Measurements from ENCODE around the gene DDX24. TPM values are rescaled to one million over a fixed set of nuclear protein-coding genes. Genes with fewer than 3 reads are reported as not detected.
"Not testable (repeated sequence)": the region's sequence is repeated elsewhere in the genome, so short reads cannot be mapped to it uniquely, and the experiment has no call there.

DDX24 gene
- total RNA-seq, 1 experiment from 2014 or later = 203 TPM

DNA sequence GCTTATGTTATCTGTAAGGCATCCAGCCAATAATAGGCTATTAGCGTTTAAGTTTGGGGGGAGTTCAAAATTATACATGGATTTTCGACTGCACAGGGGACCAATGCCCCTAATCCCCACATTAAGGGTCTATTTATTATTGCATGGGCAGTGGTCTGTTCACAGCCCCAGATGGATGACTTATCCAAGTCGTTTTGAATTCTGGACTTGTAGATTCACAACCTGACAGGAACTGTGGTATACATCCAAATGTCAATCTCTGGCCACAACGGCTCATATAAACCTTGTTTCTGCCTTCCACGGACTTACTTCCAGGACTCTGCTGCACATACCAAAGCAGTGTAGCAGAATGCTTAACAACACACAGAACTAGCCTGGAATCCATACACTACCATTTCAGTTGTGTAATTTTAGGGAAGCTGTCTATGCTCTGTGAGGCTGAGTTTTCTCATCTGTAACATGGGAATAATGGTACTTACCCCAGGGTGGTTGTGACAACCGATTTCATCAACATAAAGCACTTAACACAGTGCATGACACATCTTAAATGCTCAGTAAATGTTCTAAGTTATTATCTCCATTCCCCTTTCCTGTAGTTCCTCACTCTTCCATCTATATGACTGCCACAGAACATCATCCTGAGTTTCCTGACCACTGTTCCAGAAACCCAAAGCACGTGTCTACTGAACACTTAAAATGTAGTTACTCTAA is 3.7 kb downstream of the DDX24 start:
- CTCF ChIA-PET = no interaction called here
- DNase-seq (ENCODE audit: low spot score) = no peak
- TF ChIP-seq EZH2 (IDR thresholded peaks at IDR 0.05; ENCODE audit: borderline replicate concordance, low read depth, low read length, poor library complexity, severe bottlenecking) = no peak
- TF ChIP-seq, protein P1, sequence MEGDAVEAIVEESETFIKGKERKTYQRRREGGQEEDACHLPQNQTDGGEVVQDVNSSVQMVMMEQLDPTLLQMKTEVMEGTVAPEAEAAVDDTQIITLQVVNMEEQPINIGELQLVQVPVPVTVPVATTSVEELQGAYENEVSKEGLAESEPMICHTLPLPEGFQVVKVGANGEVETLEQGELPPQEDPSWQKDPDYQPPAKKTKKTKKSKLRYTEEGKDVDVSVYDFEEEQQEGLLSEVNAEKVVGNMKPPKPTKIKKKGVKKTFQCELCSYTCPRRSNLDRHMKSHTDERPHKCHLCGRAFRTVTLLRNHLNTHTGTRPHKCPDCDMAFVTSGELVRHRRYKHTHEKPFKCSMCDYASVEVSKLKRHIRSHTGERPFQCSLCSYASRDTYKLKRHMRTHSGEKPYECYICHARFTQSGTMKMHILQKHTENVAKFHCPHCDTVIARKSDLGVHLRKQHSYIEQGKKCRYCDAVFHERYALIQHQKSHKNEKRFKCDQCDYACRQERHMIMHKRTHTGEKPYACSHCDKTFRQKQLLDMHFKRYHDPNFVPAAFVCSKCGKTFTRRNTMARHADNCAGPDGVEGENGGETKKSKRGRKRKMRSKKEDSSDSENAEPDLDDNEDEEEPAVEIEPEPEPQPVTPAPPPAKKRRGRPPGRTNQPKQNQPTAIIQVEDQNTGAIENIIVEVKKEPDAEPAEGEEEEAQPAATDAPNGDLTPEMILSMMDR (conservative IDR thresholded peaks at IDR 0.05; ENCODE audit: low read depth, low read length) = no peak

DNA sequence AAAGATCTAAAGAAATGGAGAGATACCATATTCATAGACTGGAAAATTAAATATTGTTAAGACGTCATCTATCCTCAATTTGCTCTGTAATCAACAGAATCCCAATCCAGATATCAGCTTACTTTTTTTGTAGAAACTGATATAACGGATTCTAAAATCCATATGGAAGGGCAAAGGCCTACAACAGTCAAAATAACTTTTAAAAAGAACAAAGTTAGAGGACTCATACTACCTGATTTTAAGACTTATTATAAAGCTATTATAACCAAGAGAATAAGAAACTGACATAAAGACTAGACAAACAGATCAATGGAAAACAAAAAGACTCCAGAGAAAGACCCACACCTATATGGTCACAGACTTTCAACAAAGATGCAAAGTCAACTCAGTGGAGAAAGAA is 6.0 kb downstream of the DDX24 start:
- peaks cover 5% of the 10 kb centered on the region for H3K4me1 ChIP-seq (ENCODE audit: insufficient read depth, low read length, poor library complexity, severe bottlenecking)
- peaks cover 22% of the 10 kb centered on the region for H3K9me3 ChIP-seq (ENCODE audit: low read depth, low read length, poor library complexity, severe bottlenecking)
- POLR2A ChIA-PET (ENCODE audit: low non-redundant PET) = no interaction called here
- BruUV-seq (replicated peaks) = no TSS peak
- DNase-seq (ENCODE audit: low spot score) = no peak
- intact Hi-C loops (cut with micrococcal nuclease; ENCODE audit: unreplicated experiment) = no loop called here
- CTCF ChIA-PET = no interaction called here
- H3K27me3 ChIP-seq (replicated peaks; ENCODE audit: insufficient read depth, low read depth, low read length, poor library complexity) = no peaks in the 10 kb centered on the region
- no peak overlapping the region for H3K4me3 ChIP-seq (ENCODE audit: low read depth, low read length, poor library complexity, severe bottlenecking)
- TF ChIP-seq, protein P1 (conservative IDR thresholded peaks at IDR 0.05; ENCODE audit: low read depth, low read length) = no peak
- TF ChIP-seq EZH2 (IDR thresholded peaks at IDR 0.05; ENCODE audit: borderline replicate concordance, low read depth, low read length, poor library complexity, severe bottlenecking) = no peak
- H3K36me3 ChIP-seq (ENCODE audit: insufficient read depth, low read length, poor library complexity, severe bottlenecking) = peaks cover 38% of the 10 kb centered on the region
- no peak overlapping the region for H3K27ac ChIP-seq (ENCODE audit: low read depth, low read length, poor library complexity, severe bottlenecking)

More for the DNA sequence above, 3.7 kb downstream of the DDX24 start:
- intact Hi-C loops (cut with micrococcal nuclease; ENCODE audit: unreplicated experiment) = no loop called here
- H3K4me1 ChIP-seq (ENCODE audit: insufficient read depth, low read length, poor library complexity, severe bottlenecking) = peaks cover 12% of the 10 kb centered on the region
- H3K27me3 ChIP-seq (replicated peaks; ENCODE audit: insufficient read depth, low read depth, low read length, poor library complexity) = no peaks in the 10 kb centered on the region
- no peak overlapping the region for H3K27ac ChIP-seq (ENCODE audit: low read depth, low read length, poor library complexity, severe bottlenecking)
- POLR2A ChIA-PET (ENCODE audit: low non-redundant PET) = no interaction called here
- BruUV-seq (replicated peaks) = no TSS peak
- peaks cover 38% of the 10 kb centered on the region for H3K36me3 ChIP-seq (ENCODE audit: insufficient read depth, low read length, poor library complexity, severe bottlenecking)
- H3K9me3 ChIP-seq (ENCODE audit: low read depth, low read length, poor library complexity, severe bottlenecking) = peaks cover 22% of the 10 kb centered on the region
- no peak overlapping the region for H3K4me3 ChIP-seq (ENCODE audit: low read depth, low read length, poor library complexity, severe bottlenecking)

DNA sequence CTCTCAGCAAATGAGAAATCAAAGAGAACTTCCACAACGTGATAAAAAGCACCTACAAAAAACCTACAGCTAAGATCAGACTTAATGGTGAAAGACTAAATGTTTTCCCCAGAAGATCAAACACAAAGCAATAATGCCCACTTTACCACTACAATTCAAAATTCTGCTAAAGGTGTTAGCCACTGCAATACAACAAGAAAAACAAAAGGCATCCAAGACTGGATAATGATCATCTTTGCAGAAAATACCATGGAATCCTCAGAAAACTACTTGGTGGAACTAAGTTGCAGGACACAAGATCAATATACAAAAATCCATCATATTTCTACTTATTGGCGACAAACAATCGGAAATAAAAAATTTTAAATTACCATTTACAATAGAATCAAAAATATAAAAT is 6.5 kb downstream of the DDX24 start:
- H3K9me3 ChIP-seq (ENCODE audit: low read depth, low read length, poor library complexity, severe bottlenecking) = peaks cover 22% of the 10 kb centered on the region
- BruUV-seq (replicated peaks) = no TSS peak

DNA sequence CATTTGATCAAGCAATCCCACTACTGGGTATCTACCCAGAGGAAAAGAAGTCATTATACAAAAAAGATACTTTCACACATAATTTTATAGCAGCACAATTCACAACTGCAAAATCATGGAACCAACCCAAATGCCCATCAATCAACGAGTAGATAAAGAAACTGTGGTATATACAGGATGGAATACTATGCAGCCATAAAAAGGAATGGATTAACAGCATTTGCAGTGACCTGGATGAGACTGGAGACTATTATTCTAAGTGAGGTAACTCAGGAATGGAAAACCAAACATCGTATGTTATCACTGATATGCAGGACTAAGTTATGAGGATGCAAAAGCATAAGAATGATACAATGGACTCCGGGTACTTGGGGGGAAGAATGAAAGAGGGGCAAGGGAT is 8.9 kb downstream of the DDX24 start:
- POLR2A ChIA-PET (ENCODE audit: low non-redundant PET); intact Hi-C loops (cut with micrococcal nuclease; ENCODE audit: unreplicated experiment); H3K4me1 ChIP-seq (ENCODE audit: insufficient read depth, low read length, poor library complexity, severe bottlenecking); H3K4me3 ChIP-seq (ENCODE audit: low read depth, low read length, poor library complexity, severe bottlenecking); CTCF ChIA-PET; BruUV-seq (replicated peaks); H3K27ac ChIP-seq (ENCODE audit: low read depth, low read length, poor library complexity, severe bottlenecking); DNase-seq (ENCODE audit: low spot score); H3K27me3 ChIP-seq (replicated peaks; ENCODE audit: insufficient read depth, low read depth, low read length, poor library complexity): not testable (repeated sequence)
- Histone ChIP-seq H3K9me3 (ENCODE audit: low read depth, low read length, poor library complexity, severe bottlenecking) (peaks cover 22% of the 10 kb centered on the region), H3K36me3 (ENCODE audit: insufficient read depth, low read length, poor library complexity, severe bottlenecking) (peaks cover 14% of the 10 kb centered on the region)

More for the DNA sequence above, 6.5 kb downstream of the DDX24 start:
- DNase-seq (ENCODE audit: low spot score) = no peak
- ChIA-PET POLR2A (ENCODE audit: low non-redundant PET) (no interaction called here), CTCF (interaction anchor here (0.7 kb wide), 1 partner anchor 25 kb away, joined by 4 read pairs; no protein-coding TSS in a partner anchor)
- no peaks in the 10 kb centered on the region for H3K27me3 ChIP-seq (replicated peaks; ENCODE audit: insufficient read depth, low read depth, low read length, poor library complexity)
- H3K27ac ChIP-seq (ENCODE audit: low read depth, low read length, poor library complexity, severe bottlenecking) = no peak overlapping the region
- TF ChIP-seq EZH2 (IDR thresholded peaks at IDR 0.05; ENCODE audit: borderline replicate concordance, low read depth, low read length, poor library complexity, severe bottlenecking) = no peak
- TF ChIP-seq, protein P1 (conservative IDR thresholded peaks at IDR 0.05; ENCODE audit: low read depth, low read length) = no peak
- H3K36me3 ChIP-seq (ENCODE audit: insufficient read depth, low read length, poor library complexity, severe bottlenecking) = peaks cover 38% of the 10 kb centered on the region
- intact Hi-C loops (cut with micrococcal nuclease; ENCODE audit: unreplicated experiment) = no loop called here
- H3K4me3 ChIP-seq (ENCODE audit: low read depth, low read length, poor library complexity, severe bottlenecking) = no peak overlapping the region
- peaks cover under 1% of the 10 kb centered on the region for H3K4me1 ChIP-seq (ENCODE audit: insufficient read depth, low read length, poor library complexity, severe bottlenecking)

Data from A673 (cell line).